ENCODE measurements around the gene SLC6A19.

The SLC6A19 gene

DNA sequence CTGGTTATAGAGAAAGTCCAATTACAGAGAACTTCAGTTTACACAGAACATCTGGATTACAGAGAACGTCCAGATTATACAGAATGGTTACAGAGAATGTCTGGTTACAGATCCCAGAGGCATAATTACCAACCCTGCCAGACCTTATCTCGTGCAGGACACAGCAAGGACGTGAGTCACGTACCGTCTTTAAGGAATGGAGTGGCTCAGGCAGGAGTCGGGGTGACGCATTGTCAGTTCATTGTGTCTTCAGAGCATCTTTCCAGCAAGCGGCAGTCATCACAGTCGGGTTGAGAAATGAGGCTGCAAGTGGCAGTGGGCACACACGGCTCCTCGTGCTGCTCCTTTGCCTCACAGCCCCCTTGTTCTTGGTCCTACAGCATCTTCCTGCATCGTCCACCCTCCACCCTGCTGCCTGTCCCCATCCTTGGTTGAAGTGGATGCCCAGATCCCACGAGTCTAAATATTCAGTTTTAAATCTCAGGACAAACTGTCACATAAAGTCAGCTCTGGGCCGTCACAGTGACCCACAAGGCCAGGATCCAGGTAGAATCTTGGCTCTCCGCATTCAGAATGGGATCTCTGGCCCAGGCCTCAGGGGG, 30.0 kb upstream of the SLC6A19 start:
- no peak for TF ChIP-seq POLR2AphosphoS5 (IDR thresholded peaks at IDR 0.05; ENCODE audit: low read depth)
- no peak for TF ChIP-seq CTCF (IDR thresholded peaks at IDR 0.05; ENCODE audit: insufficient read depth, low read length)
- no peak for TF ChIP-seq SPI1 (IDR thresholded peaks at IDR 0.05; ENCODE audit: borderline replicate concordance, low read depth)
- TF ChIP-seq REST (IDR thresholded peaks at IDR 0.05; ENCODE audit: insufficient replicate concordance, low read depth), result no peak
- Histone ChIP-seq H3K27ac (replicated peaks) (no peak overlapping the region), H3K4me3 (replicated peaks; ENCODE audit: insufficient read depth, low read length) (no peak overlapping the region), H3K27me3 (ENCODE audit: insufficient read depth, poor library complexity, severe bottlenecking) (no peaks in the 10 kb centered on the region)
- DNase-seq (ENCODE audit: low read depth in 1 of 2, low spot score in 1 of 2), result no peak

DNA sequence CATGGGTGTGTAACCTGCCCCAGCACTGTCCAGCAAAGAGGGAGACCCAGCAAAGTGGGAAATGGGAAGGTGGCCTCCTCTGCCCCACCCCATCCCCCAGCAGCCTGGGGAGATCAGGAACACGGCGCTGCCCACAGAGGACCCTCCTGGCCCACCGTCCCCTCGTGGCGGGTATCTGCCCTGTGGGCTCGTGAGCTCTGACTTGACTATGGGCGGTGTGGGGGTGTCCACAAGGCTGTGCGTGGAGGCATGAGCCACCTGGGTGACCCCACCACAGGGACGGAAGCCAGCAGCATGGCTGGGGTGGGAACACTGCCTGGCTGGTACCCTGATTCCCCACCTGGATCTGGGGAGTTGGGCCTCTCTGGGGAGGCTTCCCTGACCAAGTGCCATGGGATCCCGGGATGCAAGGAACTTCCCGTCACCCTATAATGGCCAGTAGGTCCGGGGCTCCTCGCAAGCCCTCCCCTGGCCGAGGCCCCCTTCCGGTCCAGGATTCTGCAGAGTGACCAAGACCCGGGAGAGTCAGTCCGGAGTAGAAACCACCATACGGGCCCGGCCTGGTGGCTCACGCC, 29.3 kb upstream of the SLC6A19 start:
- DNase-seq (ENCODE audit: low read depth in 1 of 2, low spot score in 1 of 2), result no peak
- TF ChIP-seq CTCF (IDR thresholded peaks at IDR 0.05; ENCODE audit: insufficient read depth, low read length) (no peak), SPI1 (IDR thresholded peaks at IDR 0.05; ENCODE audit: borderline replicate concordance, low read depth) (no peak), GABPA (IDR thresholded peaks at IDR 0.05; ENCODE audit: low read depth) (no peak), POLR2AphosphoS5 (IDR thresholded peaks at IDR 0.05; ENCODE audit: low read depth) (no peak)

GRCh38 chr5:1172670-1173404, 28.6 kb upstream of the SLC6A19 start:
- Histone ChIP-seq H3K4me3 (replicated peaks; ENCODE audit: insufficient read depth, low read length) (no peak overlapping the region), H3K27me3 (ENCODE audit: insufficient read depth, poor library complexity, severe bottlenecking) (no peaks in the 10 kb centered on the region), H3K27ac (replicated peaks) (no peak overlapping the region)
- TF ChIP-seq SPI1 (IDR thresholded peaks at IDR 0.05; ENCODE audit: borderline replicate concordance, low read depth), result no peak
- no peak for TF ChIP-seq CTCF (IDR thresholded peaks at IDR 0.05; ENCODE audit: insufficient read depth, low read length)
- TF ChIP-seq POLR2AphosphoS5 (IDR thresholded peaks at IDR 0.05; ENCODE audit: low read depth), result no peak
- no peak for TF ChIP-seq GABPA (IDR thresholded peaks at IDR 0.05; ENCODE audit: low read depth)
- no peak for TF ChIP-seq REST (IDR thresholded peaks at IDR 0.05; ENCODE audit: insufficient replicate concordance, low read depth)
- DNase-seq (ENCODE audit: low read depth in 1 of 2, low spot score in 1 of 2), result no peak

More for the DNA sequence above, 29.3 kb upstream of the SLC6A19 start:
- H3K27ac ChIP-seq (replicated peaks), result no peak overlapping the region
- no peaks in the 10 kb centered on the region for H3K27me3 ChIP-seq (ENCODE audit: insufficient read depth, poor library complexity, severe bottlenecking)
- H3K4me3 ChIP-seq (replicated peaks; ENCODE audit: insufficient read depth, low read length), result no peak overlapping the region
